Neural progenitor cell (in vitro differentiated cells): Measurements from ENCODE around the gene WDFY2.

ENCODE experiments used
- CTCF ChIP-seq: fragments of 200-600 bp; sonication (generic); IDR thresholded peaks from 2 replicates; pipeline ENCODE4 v1.5.1; 2017; ENCODE audit warnings: antibody characterized with exemption, mild to moderate bottlenecking
- EZH2 ChIP-seq: fragments of 200-600 bp; sonication (generic); IDR thresholded peaks from 2 replicates; pipeline ENCODE4 v1.6.1; 2017; ENCODE audit warnings: antibody characterized with exemption, mild to moderate bottlenecking, moderate library complexity

GRCh38 chr13:51769455-51770127 lies 185.3 kb downstream of the WDFY2 start:
- no peak for TF ChIP-seq EZH2
- TF ChIP-seq CTCF, result no peak
